ENCODE measurements around the gene SPRED3. TPM values are rescaled to one million over a fixed set of nuclear protein-coding genes. Genes with fewer than 3 reads are reported as not detected.
A peak's percentile ranks its signal among the peaks of the same experiment; 100 is the strongest.
"Not testable (repeated sequence)": the region's sequence is repeated elsewhere in the genome, so short reads cannot be mapped to it uniquely, and the experiment has no call there.

Gene SPRED3
- under 1 TPM; 0.16 to 0.66 (median 0.29) TPM for total RNA-seq

DNA sequence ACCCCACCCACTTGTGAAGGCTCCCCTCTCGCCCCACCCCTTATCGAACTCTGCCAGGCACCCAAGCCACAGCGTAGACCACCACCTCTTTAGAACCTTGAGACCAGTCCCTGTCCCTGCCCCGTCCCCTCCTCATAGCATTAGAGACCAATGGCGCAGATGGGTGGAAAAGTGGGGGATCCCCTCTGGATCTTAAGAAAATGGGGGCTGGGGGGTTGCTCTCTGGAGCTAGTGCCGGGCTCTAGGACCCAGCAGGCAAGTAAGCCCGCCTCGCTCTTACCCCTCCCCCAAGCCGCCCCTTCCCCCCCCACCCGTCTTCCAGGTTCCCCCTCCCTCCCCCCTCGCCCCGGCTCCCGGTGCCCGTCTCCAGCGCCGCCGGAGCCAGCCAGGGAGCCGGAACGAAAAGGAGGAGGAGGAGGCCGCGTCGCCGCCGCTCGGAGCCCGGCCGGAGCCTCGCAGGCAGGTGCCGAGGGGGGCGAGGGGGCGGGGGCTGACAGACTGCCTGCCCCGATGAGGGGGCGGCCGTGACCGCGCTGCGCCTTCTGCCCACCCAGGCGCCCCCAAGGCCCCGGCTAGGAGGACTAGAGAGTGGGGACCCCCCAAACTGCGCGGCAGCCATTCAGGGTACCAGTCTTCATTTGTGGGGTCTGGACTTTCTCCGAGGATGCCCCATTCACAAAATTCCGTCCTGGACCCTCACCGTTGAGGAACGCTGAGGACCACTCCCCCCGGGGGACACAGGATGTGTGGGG is at the start of gene SPRED3:
TSS of gene SPRED3 (plus strand) at position 349 of the 752 bp plus-strand sequence. CDS start 1,606 bp downstream, outside the sequence.
- Histone ChIP-seq H3K36me3 (no peaks in the 10 kb centered on the region), H3K4me3 (peak within 1 kb of the TSS; percentile 35 to 74 (median 64)), H3K27me3 (no peaks in the 10 kb centered on the region), H3K4me1 (peaks cover 0 to 6% of the 10 kb centered on the region in 2 donors), H3K27ac (peak within 1 kb of the TSS; percentile 88 to 91), H3K9me3 (no peaks in the 10 kb centered on the region)
- intact Hi-C loops (cut with DNase I; ENCODE audit: low total_unique reads), result no loop called here
- TF ChIP-seq, protein P1, sequence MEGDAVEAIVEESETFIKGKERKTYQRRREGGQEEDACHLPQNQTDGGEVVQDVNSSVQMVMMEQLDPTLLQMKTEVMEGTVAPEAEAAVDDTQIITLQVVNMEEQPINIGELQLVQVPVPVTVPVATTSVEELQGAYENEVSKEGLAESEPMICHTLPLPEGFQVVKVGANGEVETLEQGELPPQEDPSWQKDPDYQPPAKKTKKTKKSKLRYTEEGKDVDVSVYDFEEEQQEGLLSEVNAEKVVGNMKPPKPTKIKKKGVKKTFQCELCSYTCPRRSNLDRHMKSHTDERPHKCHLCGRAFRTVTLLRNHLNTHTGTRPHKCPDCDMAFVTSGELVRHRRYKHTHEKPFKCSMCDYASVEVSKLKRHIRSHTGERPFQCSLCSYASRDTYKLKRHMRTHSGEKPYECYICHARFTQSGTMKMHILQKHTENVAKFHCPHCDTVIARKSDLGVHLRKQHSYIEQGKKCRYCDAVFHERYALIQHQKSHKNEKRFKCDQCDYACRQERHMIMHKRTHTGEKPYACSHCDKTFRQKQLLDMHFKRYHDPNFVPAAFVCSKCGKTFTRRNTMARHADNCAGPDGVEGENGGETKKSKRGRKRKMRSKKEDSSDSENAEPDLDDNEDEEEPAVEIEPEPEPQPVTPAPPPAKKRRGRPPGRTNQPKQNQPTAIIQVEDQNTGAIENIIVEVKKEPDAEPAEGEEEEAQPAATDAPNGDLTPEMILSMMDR (IDR thresholded peaks at IDR 0.05), result no peak
- TF ChIP-seq POLR2AphosphoS5 (IDR thresholded peaks at IDR 0.05), result no peak
- TF ChIP-seq POLR2A (IDR thresholded peaks at IDR 0.05), result no peak
- DNase-seq (ENCODE audit: low spot score in 2 of 2), result peak in 1 of 2 donors; percentile 37

DNA sequence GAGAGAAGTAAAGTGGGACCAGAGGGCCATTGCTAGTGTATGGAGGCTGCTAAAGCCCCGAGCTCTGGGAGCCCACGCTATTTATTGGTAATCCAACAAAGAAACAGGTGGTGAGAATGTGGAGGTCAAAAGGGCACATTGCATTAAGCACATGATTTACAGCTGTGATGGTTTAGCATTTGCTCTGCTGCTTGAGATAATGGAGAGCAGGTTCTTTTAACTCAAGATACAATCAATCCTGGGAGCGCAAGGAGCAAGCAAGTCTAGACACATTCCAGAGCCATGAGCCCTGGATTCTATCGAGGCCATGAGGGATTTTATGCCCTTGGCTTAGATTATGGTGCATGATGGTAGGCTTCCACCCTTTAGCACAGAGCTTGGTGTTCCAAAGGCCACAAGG is 49.5 kb upstream of the SPRED3 start:
- not testable (repeated sequence) for H3K36me3 ChIP-seq; H3K4me3 ChIP-seq; H3K27ac ChIP-seq; H3K27me3 ChIP-seq; H3K4me1 ChIP-seq; DNase-seq (ENCODE audit: low spot score in 2 of 2); H3K9me3 ChIP-seq
- intact Hi-C loops (cut with DNase I; ENCODE audit: low total_unique reads), result loop anchor here (10.0 kb wide), 1 partner anchor 94 kb away; no protein-coding TSS in a partner anchor

DNA sequence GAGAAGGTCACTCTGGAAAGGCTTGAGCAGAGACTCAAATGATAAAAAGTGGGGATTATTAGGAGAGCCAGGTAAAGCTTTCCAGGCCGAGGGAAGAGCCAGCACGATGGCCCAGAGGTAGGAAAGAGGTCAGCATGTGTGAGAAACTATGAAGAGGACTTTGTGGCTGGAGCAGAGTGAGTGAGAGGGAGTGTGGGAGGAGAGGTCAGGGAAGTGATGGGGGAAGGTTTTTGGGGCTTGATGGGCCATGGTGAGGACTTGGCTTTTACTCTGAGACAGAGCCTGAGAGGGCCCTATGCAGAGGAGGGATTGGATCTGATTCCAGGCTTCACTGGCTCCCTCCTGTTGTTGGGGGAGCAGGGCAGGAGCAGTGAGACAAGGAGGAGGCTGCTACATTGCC is 47.6 kb upstream of the SPRED3 start:
- DNase-seq (ENCODE audit: low spot score in 2 of 2), result no peak
- H3K9me3 ChIP-seq, result no peaks in the 10 kb centered on the region
- intact Hi-C loops (cut with DNase I; ENCODE audit: low total_unique reads), result loop anchor here (10.0 kb wide), 1 partner anchor 566 kb away; the partner anchor contains the start of gene ZNF573

DNA sequence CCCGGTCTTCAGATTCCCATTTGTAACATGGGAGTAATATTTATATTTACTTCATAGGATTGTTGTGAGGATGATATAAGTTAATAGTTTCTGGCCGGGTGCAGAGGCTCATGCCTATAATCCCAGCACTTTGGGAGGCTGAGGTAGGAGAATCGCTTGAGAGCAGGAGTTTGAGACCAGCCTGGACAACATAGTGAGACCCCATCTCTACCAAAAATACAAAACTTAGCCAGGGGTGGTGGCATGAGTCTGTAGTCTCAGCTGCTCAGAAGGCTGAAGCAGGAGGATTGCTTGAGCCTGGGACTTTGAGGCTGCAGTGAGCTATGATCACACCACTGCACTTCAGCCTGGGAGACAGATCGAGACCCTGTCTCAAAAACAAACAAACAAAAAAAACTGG is 41.7 kb upstream of the SPRED3 start:
- no peak for TF ChIP-seq POLR2AphosphoS5 (IDR thresholded peaks at IDR 0.05)
- TF ChIP-seq, protein P1 (IDR thresholded peaks at IDR 0.05), result no peak
- no peak for TF ChIP-seq POLR2A (IDR thresholded peaks at IDR 0.05)
- Histone ChIP-seq H3K4me1 (no peaks in the 10 kb centered on the region), H3K9me3 (no peaks in the 10 kb centered on the region), H3K4me3 (no peak overlapping the region), H3K27me3 (no peaks in the 10 kb centered on the region), H3K36me3 (no peaks in the 10 kb centered on the region), H3K27ac (no peak overlapping the region)
- no peak for DNase-seq (ENCODE audit: low spot score in 2 of 2)
- intact Hi-C loops (cut with DNase I; ENCODE audit: low total_unique reads), result loop anchor here (10.0 kb wide), 1 partner anchor 572 kb away; the partner anchor contains the start of gene ZNF573

More for the DNA sequence above, 47.6 kb upstream of the SPRED3 start:
- Histone ChIP-seq H3K27ac (no peak overlapping the region), H3K27me3 (no peaks in the 10 kb centered on the region), H3K4me1 (no peaks in the 10 kb centered on the region), H3K36me3 (no peaks in the 10 kb centered on the region), H3K4me3 (no peak overlapping the region)
- TF ChIP-seq POLR2A (IDR thresholded peaks at IDR 0.05), result no peak
- TF ChIP-seq, protein P1 (IDR thresholded peaks at IDR 0.05), result no peak
- no peak for TF ChIP-seq POLR2AphosphoS5 (IDR thresholded peaks at IDR 0.05)

- peaks cover 0 to 11% of the 10 kb centered on the region in 2 donors for H3K27me3 ChIP-seq
- H3K4me3 ChIP-seq, result no peak overlapping the region
- no peaks in the 10 kb centered on the region for H3K9me3 ChIP-seq
- H3K36me3 ChIP-seq, result no peaks in the 10 kb centered on the region
- H3K27ac ChIP-seq, result no peak overlapping the region
- H3K4me1 ChIP-seq, result no peaks in the 10 kb centered on the region
- TF ChIP-seq POLR2A (IDR thresholded peaks at IDR 0.05), result no peak
- intact Hi-C loops (cut with DNase I; ENCODE audit: low total_unique reads), result no loop called here
- DNase-seq (ENCODE audit: low spot score in 2 of 2), result no peak
Measured at GRCh38 chr19:38350883-38351282, 37.6 kb upstream of the SPRED3 start.

DNA sequence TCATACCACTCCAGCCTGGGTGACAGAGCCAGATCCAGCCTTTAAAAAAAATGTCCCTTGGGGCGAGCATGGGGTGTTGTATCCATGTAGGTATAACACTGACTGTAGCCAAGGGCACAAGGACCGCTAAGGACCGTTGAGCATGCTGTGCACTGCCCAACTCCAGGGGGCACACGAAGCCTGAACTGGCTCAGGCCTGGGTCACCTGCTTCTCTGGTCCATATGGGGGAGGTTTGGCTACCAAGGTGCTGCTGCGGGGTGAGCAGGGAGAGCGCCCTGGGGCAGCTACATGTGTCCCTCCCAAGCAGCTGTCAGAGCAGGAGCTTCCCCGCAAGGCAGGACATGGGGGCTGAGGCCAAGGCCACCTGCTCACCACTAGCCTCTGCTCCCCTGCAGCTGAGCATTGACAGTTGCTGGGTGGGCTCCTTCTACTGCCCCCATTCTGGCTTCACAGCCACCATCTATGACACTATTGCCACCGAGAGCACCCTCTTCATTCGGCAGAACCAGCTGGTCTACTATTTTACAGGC is 36.6 kb upstream of the SPRED3 start:
- DNase-seq (ENCODE audit: low spot score in 2 of 2), result no peak
- no peak for TF ChIP-seq POLR2A (IDR thresholded peaks at IDR 0.05)
- TF ChIP-seq POLR2AphosphoS5 (IDR thresholded peaks at IDR 0.05), result no peak
- TF ChIP-seq, protein P1 (IDR thresholded peaks at IDR 0.05), result no peak
- H3K27ac ChIP-seq, result no peak overlapping the region
- peaks cover 0 to 21% of the 10 kb centered on the region in 2 donors for H3K27me3 ChIP-seq
- no peak overlapping the region for H3K4me3 ChIP-seq
- no peaks in the 10 kb centered on the region for H3K9me3 ChIP-seq
- intact Hi-C loops (cut with DNase I; ENCODE audit: low total_unique reads), result no loop called here
- H3K36me3 ChIP-seq, result no peaks in the 10 kb centered on the region
- no peaks in the 10 kb centered on the region for H3K4me1 ChIP-seq
